ENCODE measurements around the gene TMEM120A. TPM values are rescaled to one million over a fixed set of nuclear protein-coding genes. Genes with fewer than 3 reads are reported as not detected.
A peak's percentile ranks its signal among the peaks of the same experiment; 100 is the strongest.
"Not testable (repeated sequence)": the region's sequence is repeated elsewhere in the genome, so short reads cannot be mapped to it uniquely, and the experiment has no call there.

TMEM120A gene
- total RNA-seq, 1 donor from 2014 or later, result 33.4 TPM

DNA sequence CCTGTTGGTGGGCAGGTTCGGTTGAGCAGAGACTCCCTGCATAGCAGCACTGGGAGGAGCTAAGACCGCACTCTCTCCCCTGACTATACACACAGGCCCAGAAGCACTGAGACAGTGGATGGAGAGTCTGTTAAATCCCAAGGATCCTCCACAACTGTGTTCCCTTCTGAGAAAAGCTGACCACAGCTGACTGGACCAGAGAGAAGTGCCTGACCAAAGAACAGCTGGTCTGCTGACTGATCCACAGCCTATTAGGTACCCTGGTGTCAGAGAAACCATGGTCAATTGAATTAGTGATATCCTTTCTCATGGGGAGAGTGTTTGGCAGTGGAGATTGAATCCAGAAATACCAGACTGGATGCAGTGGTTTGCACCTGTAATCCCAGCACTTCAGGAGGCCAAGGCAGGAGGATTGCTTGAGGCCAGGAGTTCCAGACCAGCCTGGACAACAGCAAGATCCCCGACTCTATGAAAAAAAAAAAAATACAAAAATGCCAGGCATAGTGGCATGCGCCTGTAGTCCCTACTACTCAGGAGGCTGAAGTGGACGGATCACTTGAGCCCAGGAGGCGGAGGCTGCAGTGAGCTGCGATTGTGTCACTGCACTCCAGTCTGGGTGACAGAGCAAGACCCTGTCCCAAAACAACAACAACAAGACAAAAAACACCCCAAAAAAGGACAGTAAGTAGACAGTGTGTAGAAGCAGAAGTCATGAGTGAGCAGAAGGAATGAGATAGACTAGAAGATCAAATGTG, 27.8 kb upstream of the TMEM120A start:
- H3K27me3 Mint-ChIP-seq (ENCODE audit: low read depth), result no peaks in the 10 kb centered on the region
- H3K9me3 Mint-ChIP-seq, result no peaks in the 10 kb centered on the region
- no peak for DNase-seq (ENCODE audit: low read depth, low spot score)
- no peak overlapping the region for H3K4me3 Mint-ChIP-seq
- no peak overlapping the region for H3K27ac Mint-ChIP-seq (ENCODE audit: unreplicated experiment)
- H3K36me3 Mint-ChIP-seq (ENCODE audit: low read depth), result peaks cover 17% of the 10 kb centered on the region
- TF ChIP-seq CTCF (conservative IDR thresholded peaks at IDR 0.05), result no peak
- H3K4me1 Mint-ChIP-seq, result peaks cover 3% of the 10 kb centered on the region

DNA sequence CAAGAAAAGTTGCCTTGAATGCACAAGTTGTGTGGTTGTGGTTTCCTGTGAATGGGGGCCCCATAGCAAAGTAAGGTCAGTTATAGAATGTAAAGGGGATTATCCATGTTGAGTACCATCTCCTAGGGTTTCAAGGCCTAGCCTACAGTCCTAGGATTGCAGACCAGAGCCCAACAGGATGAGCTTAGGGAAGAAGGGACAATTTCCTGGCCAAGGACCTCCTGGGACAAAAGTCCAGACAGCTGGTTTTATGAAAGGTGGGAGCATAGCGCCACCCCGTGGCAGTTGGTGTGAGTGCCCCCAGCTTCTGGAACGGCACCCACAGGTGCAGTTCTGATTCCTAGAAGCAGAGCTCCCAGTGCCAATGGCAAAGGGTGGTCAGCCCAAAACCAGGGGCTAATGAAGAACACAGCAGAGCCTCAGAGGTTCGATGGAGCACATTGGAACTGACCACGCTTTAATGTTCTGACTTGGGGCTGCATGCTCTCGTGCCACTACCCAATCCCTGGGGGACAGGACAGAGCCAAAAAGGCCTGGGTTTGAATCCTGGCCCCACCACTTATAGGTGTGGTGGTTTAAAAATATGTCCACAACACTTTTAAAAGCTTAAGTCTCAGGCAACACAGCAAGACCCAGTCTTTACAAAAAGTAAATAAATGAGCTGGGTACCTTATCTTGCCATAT, 25.8 kb upstream of the TMEM120A start:
- Mint-ChIP-seq H3K27me3 (ENCODE audit: low read depth) (no peaks in the 10 kb centered on the region), H3K4me3 (no peak overlapping the region), H3K27ac (ENCODE audit: unreplicated experiment) (peak overlapping the region; percentile 67), H3K36me3 (ENCODE audit: low read depth) (peaks cover 23% of the 10 kb centered on the region), H3K4me1 (peaks cover 3% of the 10 kb centered on the region), H3K9me3 (no peaks in the 10 kb centered on the region)
- peak; percentile 88 for TF ChIP-seq CTCF (conservative IDR thresholded peaks at IDR 0.05)
- peak; percentile 73 for DNase-seq (ENCODE audit: low read depth, low spot score)

DNA sequence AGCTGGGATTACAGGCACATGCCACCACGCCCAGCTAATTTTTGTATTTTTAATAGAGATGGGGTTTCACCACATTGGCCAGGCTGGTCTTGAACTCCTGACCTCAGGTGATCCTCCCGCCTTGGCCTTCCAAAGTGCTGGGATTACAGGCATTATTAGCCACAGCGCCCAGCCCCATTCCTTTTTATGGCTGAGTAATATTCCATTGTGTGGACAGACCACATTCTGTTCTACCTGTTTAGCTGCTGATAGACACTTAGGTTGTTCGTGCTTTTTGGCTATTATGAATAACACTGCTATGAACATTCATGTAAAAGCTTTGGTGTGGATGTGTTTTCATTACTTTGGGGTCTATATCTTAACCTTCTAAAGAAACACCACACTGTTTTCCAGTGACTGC, 24.1 kb upstream of the TMEM120A start:
- not testable (repeated sequence) for H3K9me3 Mint-ChIP-seq; H3K4me1 Mint-ChIP-seq; H3K4me3 Mint-ChIP-seq; DNase-seq (ENCODE audit: low read depth, low spot score); H3K27me3 Mint-ChIP-seq (ENCODE audit: low read depth); H3K27ac Mint-ChIP-seq (ENCODE audit: unreplicated experiment)
- peaks cover 24% of the 10 kb centered on the region for H3K36me3 Mint-ChIP-seq (ENCODE audit: low read depth)

- Mint-ChIP-seq H3K9me3 (no peaks in the 10 kb centered on the region), H3K27ac (ENCODE audit: unreplicated experiment) (no peak overlapping the region), H3K4me1 (peaks cover 3% of the 10 kb centered on the region), H3K27me3 (ENCODE audit: low read depth) (no peaks in the 10 kb centered on the region), H3K36me3 (ENCODE audit: low read depth) (peaks cover 20% of the 10 kb centered on the region), H3K4me3 (no peak overlapping the region)
- no peak for TF ChIP-seq CTCF (conservative IDR thresholded peaks at IDR 0.05)
- no peak for DNase-seq (ENCODE audit: low read depth, low spot score)
Measured at GRCh38 chr7:76016191-76016947, 22.0 kb upstream of the TMEM120A start.

DNA sequence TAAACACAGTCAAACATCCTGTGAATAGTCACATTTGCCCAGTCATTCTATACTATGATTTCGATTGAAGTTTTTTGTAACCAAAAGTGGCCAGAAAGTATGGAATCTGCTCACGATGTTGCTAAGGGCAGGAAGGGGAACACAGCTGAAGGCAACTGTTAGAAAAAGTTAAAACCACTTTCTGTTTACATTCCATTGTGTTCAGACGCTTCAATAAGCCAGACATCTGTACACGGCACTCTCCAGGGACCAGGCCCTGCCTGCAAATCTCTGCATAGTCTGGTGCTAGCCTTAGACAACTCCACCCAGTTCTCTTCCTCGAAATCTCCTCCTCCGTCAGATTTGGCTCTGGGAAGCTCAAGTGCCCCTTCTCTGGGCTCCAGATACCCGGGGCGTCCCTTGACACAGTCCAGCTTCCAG, 17.1 kb upstream of the TMEM120A start:
- DNase-seq (ENCODE audit: low read depth, low spot score), result no peak
- no peak overlapping the region for H3K4me3 Mint-ChIP-seq
- peaks cover 5% of the 10 kb centered on the region for H3K36me3 Mint-ChIP-seq (ENCODE audit: low read depth)
- no peaks in the 10 kb centered on the region for H3K27me3 Mint-ChIP-seq (ENCODE audit: low read depth)
- H3K27ac Mint-ChIP-seq (ENCODE audit: unreplicated experiment), result peak overlapping the region; percentile 96
- H3K9me3 Mint-ChIP-seq, result no peaks in the 10 kb centered on the region
- no peaks in the 10 kb centered on the region for H3K4me1 Mint-ChIP-seq
- no peak for TF ChIP-seq CTCF (conservative IDR thresholded peaks at IDR 0.05)
